CD4-positive, alpha-beta T cell (primary cell): Measurements from ENCODE around the gene SKIC2. TPM values are rescaled to one million over a fixed set of nuclear protein-coding genes. Genes with fewer than 3 reads are reported as not detected.
A peak's percentile ranks its signal among the peaks of the same experiment; 100 is the strongest.
"Not testable (repeated sequence)": the region's sequence is repeated elsewhere in the genome, so short reads cannot be mapped to it uniquely, and the experiment has no call there.

Experiments used
- ATAC-seq: fragments of 200-7000 bp; cut with Tn5 transposase; one replicate; pipeline ENCODE4 v1.10.0; 2022; ENCODE audit warnings: mild to moderate bottlenecking; ENCODE audit not compliant: poor library complexity
- CTCF ChIA-PET: fragments of 350-600 bp; sonication (Branson Sonifier 250); formaldehyde crosslinking; loops from one replicate; lab custom pipeline; 2021; ENCODE audit warnings: antibody characterized with exemption, inconsistent platforms; lab: Charles Lee
- POLR2A ChIA-PET: fragments of 350-600 bp; sonication (Branson Sonifier 250); formaldehyde crosslinking; loops from one replicate; lab custom pipeline; 2021; ENCODE audit warnings: antibody characterized with exemption, inconsistent platforms; lab: Charles Lee
- DNase-seq, 14 experiments: peaks; one replicate each; pipeline ENCODE4 v3.0.0-alpha.2; 2013 to 2020; ENCODE audit warnings: mixed read lengths in 2 of 14
- H3K27ac ChIP-seq, 2 donors: one replicate each; pipeline versions ENCODE4 v1.5.1 to v1.7.0; 2013; ENCODE audit warnings: low read length in 2 of 2, low read depth in 1 of 2, mild to moderate bottlenecking in 1 of 2
- H3K27me3 ChIP-seq, 2 experiments: 1 replicate in 1 of 2; 2 replicates in 1 of 2; pipeline versions ENCODE4 v1.6.1 to v1.7.0; 2013; ENCODE audit warnings: low read length in 2 of 2, control low read depth in 1 of 2, mild to moderate bottlenecking in 1 of 2, moderate library complexity in 1 of 2; ENCODE audit not compliant: insufficient read depth in 2 of 2, control insufficient read depth in 1 of 2
- H3K36me3 ChIP-seq: one replicate; pipeline ENCODE4 v1.6.1; 2013; ENCODE audit warnings: low read length, control low read depth; ENCODE audit not compliant: insufficient read depth
- H3K4me1 ChIP-seq: one replicate; pipeline ENCODE4 v1.6.1; 2013; ENCODE audit warnings: low read length, control low read depth; ENCODE audit not compliant: insufficient read depth
- H3K4me3 ChIP-seq: one replicate; pipeline ENCODE4 v1.5.1; 2013; ENCODE audit warnings: mild to moderate bottlenecking, low read length, moderate library complexity
- H3K9me3 ChIP-seq, 2 experiments: 1 replicate in 1 of 2; 2 replicates in 1 of 2; pipeline versions ENCODE4 v1.6.1 to v1.7.0; 2013; ENCODE audit warnings: low read length in 2 of 2, mild to moderate bottlenecking in 2 of 2, control low read depth in 1 of 2, moderate library complexity in 1 of 2; ENCODE audit not compliant: control insufficient read depth in 1 of 2, insufficient read depth in 1 of 2
- H3K27ac Mint-ChIP-seq: one replicate; pipeline ENCODE4 v1.8.0; 2020; ENCODE audit warnings: mixed read lengths
- H3K27me3 Mint-ChIP-seq: one replicate; pipeline ENCODE4 v1.8.0; 2021; ENCODE audit warnings: mixed read lengths
- H3K36me3 Mint-ChIP-seq: one replicate; pipeline ENCODE4 v1.8.0; 2021; ENCODE audit warnings: low read depth, mixed read lengths
- H3K4me1 Mint-ChIP-seq: one replicate; pipeline ENCODE4 v1.8.0; 2021; ENCODE audit warnings: low read depth, mixed read lengths
- H3K4me3 Mint-ChIP-seq: one replicate; pipeline ENCODE4 v1.8.0; 2020; ENCODE audit warnings: mild to moderate bottlenecking, mixed read lengths
- H3K9me3 Mint-ChIP-seq: one replicate; pipeline ENCODE4 v1.8.0; 2020; ENCODE audit warnings: mixed read lengths
- intact Hi-C, 2 experiments: fragments of 100-400 bp; cut with DNase I in 1 of 2; cut with micrococcal nuclease in 1 of 2; formaldehyde crosslinking; loops; one replicate each; pipeline versions ENCODE4 v1.15.1 to v1.9.0; 2023 to 2025; cut with DNase I, micrococcal nuclease
- total RNA-seq, 174 experiments: library from RNA in 2 of 174; stranded (reverse) in 2 of 174; gene quantifications; one replicate each; pipeline ENCODE4 v1.2.3 and lab custom pipeline; 2021 to 2026

SKIC2 gene
- total RNA-seq, 2 experiments from 2014 or later, result 133 to 141 TPM

- H3K4me1 Mint-ChIP-seq, CTCF ChIA-PET, H3K27me3 Mint-ChIP-seq, DNase-seq, H3K4me1 ChIP-seq, H3K36me3 ChIP-seq, intact Hi-C loops, H3K4me3 Mint-ChIP-seq, H3K36me3 Mint-ChIP-seq, H3K9me3 Mint-ChIP-seq, H3K27me3 ChIP-seq, H3K9me3 ChIP-seq, H3K4me3 ChIP-seq, POLR2A ChIA-PET, H3K27ac ChIP-seq, ATAC-seq: not testable (repeated sequence)
- H3K27ac Mint-ChIP-seq, result peak overlapping the region; percentile 74
These were observed 45.4 kb downstream of the SKIC2 start for GRCh38 chr6:32004393-32004792.

GRCh38 chr6:32004864-32005537 is 46.0 kb downstream of the SKIC2 start:
- H3K4me1 ChIP-seq, H3K4me3 ChIP-seq, DNase-seq, H3K9me3 Mint-ChIP-seq, POLR2A ChIA-PET, H3K36me3 Mint-ChIP-seq, H3K27me3 ChIP-seq, H3K36me3 ChIP-seq, intact Hi-C loops, H3K4me1 Mint-ChIP-seq, H3K9me3 ChIP-seq, H3K27ac ChIP-seq, CTCF ChIA-PET, H3K27me3 Mint-ChIP-seq: not testable (repeated sequence)
- peak overlapping the region; percentile 74 for H3K27ac Mint-ChIP-seq
- peak overlapping the region; percentile 39 for H3K4me3 Mint-ChIP-seq
- ATAC-seq, result peak; percentile 95

GRCh38 chr6:32005538-32005880 is 46.5 kb downstream of the SKIC2 start:
- H3K36me3 ChIP-seq, H3K27me3 ChIP-seq, ATAC-seq, H3K4me3 ChIP-seq, H3K36me3 Mint-ChIP-seq, H3K27ac ChIP-seq, H3K9me3 ChIP-seq, intact Hi-C loops, H3K27me3 Mint-ChIP-seq, CTCF ChIA-PET, H3K4me3 Mint-ChIP-seq, H3K9me3 Mint-ChIP-seq, POLR2A ChIA-PET, H3K4me1 ChIP-seq, H3K27ac Mint-ChIP-seq, H3K4me1 Mint-ChIP-seq: not testable (repeated sequence)
- DNase-seq, result peak in 1 of 14 experiments; percentile 3

- CTCF ChIA-PET, H3K9me3 ChIP-seq, H3K4me3 Mint-ChIP-seq, H3K36me3 Mint-ChIP-seq, H3K27me3 Mint-ChIP-seq, H3K27ac Mint-ChIP-seq, H3K36me3 ChIP-seq, H3K27me3 ChIP-seq, H3K4me1 ChIP-seq, ATAC-seq, H3K27ac ChIP-seq, H3K4me1 Mint-ChIP-seq, H3K4me3 ChIP-seq, intact Hi-C loops, POLR2A ChIA-PET, H3K9me3 Mint-ChIP-seq: not testable (repeated sequence)
- DNase-seq, result peak in 2 of 14 experiments; percentile 2 to 3
These were observed 47.1 kb downstream of the SKIC2 start for GRCh38 chr6:32005991-32006529.

- H3K4me3 ChIP-seq, intact Hi-C loops, H3K27me3 Mint-ChIP-seq, ATAC-seq, H3K4me1 ChIP-seq, H3K4me1 Mint-ChIP-seq, H3K36me3 ChIP-seq, H3K4me3 Mint-ChIP-seq, H3K9me3 ChIP-seq, H3K27ac Mint-ChIP-seq, H3K36me3 Mint-ChIP-seq, DNase-seq, H3K27me3 ChIP-seq, CTCF ChIA-PET, H3K9me3 Mint-ChIP-seq, H3K27ac ChIP-seq, POLR2A ChIA-PET: not testable (repeated sequence)
These were observed 48.1 kb downstream of the SKIC2 start for GRCh38 chr6:32007086-32007485.

GRCh38 chr6:32008037-32008436 is 49.1 kb downstream of the SKIC2 start:
- intact Hi-C loops, H3K27me3 Mint-ChIP-seq, H3K27me3 ChIP-seq, H3K27ac Mint-ChIP-seq, H3K36me3 ChIP-seq, ATAC-seq, POLR2A ChIA-PET, H3K4me1 Mint-ChIP-seq, CTCF ChIA-PET, H3K27ac ChIP-seq, H3K4me3 ChIP-seq, H3K9me3 ChIP-seq, H3K9me3 Mint-ChIP-seq, H3K4me1 ChIP-seq, H3K36me3 Mint-ChIP-seq, DNase-seq, H3K4me3 Mint-ChIP-seq: not testable (repeated sequence)

GRCh38 chr6:32008616-32009015 is 49.6 kb downstream of the SKIC2 start:
- intact Hi-C loops, result not testable (repeated sequence)

More at GRCh38 chr6:32008616-32009015, 49.6 kb downstream of the SKIC2 start:
- H3K4me3 Mint-ChIP-seq, ATAC-seq, H3K36me3 ChIP-seq, H3K27me3 ChIP-seq, H3K4me1 Mint-ChIP-seq, POLR2A ChIA-PET, H3K27ac ChIP-seq, H3K27ac Mint-ChIP-seq, H3K36me3 Mint-ChIP-seq, H3K9me3 Mint-ChIP-seq, H3K4me3 ChIP-seq, H3K4me1 ChIP-seq, H3K27me3 Mint-ChIP-seq, CTCF ChIA-PET, DNase-seq, H3K9me3 ChIP-seq: not testable (repeated sequence)
